ENCODE data around the gene TRPC4.

TRPC4 gene

GRCh38 chr13:37657134-37657533 is 212.4 kb downstream of the TRPC4 start:
- DNase-seq (ENCODE audit: low read depth in 2 of 2): no peak

DNA sequence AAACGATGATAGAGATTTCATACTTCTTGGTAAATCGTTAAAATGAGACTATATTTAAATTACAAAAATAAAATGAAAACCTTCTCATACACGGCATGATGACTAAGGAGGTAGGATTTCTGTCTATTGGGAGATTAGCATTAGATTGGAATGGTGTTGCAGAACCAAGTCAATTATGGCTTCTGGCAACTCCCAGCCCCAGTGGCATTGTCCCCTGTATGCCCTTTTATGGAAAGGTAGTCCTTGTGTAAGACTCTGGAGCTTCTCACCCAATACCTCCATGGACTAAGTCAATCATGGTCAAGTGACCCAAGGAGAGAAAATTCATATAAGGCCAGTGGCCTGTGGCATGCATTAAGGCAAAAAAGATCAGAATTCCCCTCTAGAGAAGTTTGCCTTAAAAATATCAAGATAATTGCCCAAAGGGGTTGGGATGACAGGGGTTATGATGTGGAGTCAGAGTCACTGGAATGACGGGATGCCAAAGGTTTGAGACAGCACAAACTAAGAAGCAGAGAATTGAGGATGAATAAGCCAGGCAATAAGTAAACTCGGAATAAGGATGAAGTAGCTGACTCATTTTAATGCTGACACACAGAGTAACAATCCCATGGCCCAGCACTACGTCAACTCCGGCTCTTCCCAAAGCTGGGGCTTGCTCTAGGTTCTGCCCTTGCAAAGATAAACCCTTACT is 213.2 kb downstream of the TRPC4 start:
- DNase-seq (ENCODE audit: low read depth in 2 of 2): no peak

DNA sequence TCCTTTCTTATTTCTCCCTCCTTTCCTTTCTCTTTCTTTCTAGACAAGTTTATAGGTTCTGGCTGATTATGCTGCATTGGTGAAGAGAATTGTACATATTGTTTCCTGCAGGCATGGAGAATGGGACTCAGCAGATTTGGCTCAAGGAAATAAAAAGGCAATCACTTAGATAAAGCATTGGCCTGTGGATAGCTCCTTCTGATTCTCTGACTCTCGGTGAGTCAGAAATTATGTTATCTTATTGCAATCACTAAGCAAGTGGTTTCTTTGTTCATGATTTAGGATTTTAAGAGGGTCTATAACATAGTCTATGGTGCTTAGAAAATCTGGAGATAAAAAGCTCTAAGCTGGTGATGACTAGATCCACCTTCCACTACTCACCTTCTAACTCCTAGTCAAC is 217.0 kb downstream of the TRPC4 start:
- DNase-seq (ENCODE audit: low read depth in 2 of 2): no peak

DNA sequence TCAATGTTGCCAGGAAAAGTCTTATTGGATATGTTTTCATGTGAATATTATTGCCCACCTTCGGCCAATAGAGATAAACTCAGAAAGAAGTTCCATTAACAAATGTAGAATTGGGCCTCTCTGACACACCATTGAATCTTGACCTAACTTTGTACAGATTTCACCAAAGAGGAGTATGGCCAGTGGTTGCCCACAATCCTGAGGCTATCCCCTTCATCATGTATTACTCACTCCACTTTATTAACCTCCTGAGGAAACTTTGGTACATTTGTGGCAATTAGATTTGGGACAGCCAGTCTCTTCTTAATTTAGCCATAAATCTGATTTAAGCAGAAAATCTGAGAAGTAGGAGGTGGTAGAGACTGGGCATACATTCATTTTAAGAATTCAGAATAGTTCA is 217.7 kb downstream of the TRPC4 start:
- no peak for DNase-seq (ENCODE audit: low read depth in 2 of 2)

DNA sequence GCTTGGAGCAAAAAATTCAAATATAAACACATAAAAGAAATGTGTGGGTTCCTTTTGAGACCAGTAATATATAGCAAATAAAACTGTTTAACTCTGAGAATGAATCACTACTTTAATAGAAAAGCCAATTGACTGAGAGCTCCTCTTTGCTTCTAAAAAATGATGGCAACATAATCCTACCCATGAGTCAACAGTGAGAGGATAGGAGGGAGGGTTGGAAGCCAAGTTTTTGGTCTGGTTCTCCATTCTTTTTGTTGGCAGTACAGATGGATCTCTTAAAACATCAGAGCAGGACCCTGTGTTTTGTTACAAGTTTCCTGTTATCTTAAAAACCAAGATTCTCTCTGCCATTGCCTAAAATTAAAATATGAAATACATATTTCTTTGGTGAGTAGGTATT is 221.0 kb downstream of the TRPC4 start:
- DNase-seq (ENCODE audit: low read depth in 2 of 2): no peak

DNA sequence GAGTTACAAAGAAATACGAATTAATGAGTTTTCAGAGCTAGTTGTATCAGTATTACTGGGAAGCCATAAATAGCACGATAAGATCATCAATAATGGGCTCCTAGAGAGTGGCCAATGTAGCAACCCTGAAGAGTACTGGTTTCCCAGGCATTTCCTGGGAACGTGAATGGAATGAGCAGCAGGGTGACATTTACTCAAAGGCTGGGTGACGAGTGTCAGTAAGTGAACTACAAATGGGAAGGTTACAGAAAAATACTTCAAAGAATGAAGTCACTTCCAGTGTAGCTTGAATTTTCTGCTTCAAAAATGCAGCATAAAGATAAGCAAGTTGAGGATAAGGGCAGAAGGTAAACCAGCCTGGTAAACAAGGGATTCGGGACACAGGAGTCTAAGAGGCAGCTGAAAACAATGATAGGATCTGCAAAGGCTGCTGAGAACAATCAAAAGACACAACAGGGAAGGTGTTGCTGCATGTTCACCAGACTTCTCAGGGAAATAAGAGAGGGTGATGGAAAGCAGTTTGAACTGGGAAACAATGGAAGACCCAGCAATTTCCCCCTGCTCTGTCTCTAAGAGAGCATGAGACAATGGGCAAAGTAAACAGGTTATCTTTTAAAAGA is 222.4 kb downstream of the TRPC4 start:
- DNase-seq (ENCODE audit: low read depth in 2 of 2): no peak

GRCh38 chr13:37646531-37646930 is 223.0 kb downstream of the TRPC4 start:
- DNase-seq (ENCODE audit: low read depth in 2 of 2): no peak

DNA sequence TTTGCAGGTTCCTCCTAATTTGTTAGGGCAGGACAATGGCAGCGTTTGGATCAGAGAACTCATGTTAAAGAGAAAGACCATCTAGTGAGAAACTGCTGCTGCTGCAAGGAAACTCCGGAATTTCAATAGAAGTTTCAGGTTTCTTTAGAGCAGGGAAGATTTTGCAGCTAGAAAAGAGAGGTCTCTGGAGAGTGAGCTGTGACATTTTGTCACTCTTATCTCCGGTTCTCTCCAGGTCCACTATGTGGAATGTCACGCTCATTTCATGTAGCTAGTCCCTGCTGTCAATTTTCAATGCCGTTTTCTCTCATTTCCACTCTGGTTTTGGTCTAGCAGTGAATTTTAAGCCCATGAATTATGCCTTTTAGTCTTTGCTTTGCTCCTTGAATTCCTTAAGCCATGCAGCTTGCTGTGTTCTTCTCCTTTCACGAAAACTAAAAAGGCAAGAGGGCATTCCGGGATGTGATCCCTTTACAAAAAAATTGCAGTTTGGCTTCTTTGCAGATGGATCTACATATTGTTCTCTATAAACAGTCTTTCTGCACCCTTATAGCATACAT is 224.3 kb downstream of the TRPC4 start:
- no peak for DNase-seq (ENCODE audit: low read depth in 2 of 2)

DNA sequence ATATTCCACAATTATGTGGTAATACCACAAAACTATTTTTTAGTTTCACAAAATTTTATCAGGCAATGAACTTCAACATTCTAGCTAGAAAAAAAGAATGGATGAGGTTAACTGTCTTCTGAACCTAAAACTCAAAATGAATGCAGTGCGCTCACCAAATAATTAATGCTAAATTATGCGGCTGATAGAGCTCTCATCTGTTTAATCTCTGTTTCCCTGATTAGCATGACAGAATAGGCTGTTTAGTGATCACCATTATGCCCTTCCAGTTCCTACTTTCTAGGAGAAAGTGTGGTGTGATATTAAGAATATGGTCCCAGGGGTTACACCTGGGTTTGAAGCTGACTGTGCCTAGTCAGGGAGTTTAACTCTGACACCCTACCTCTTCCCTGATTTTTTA is 228.2 kb downstream of the TRPC4 start:
- DNase-seq (ENCODE audit: low read depth in 2 of 2): no peak

DNA sequence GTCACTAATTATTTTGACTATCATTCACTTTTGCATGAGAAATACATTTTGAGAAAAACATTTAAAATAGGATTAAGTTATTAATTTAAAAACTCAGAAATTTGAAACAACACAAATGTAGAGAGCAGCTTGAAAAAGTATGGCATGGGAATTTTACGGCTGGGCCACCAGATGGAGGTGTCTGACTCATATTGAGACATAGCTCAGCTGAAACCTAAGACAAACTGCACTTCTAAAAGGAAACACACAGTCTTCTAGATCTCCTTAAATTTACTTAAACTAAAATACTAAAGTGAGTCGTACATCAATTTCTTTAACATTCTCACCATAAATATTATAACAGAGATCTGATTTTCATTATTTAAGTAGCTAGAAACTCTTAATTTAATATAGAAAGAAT is 229.1 kb downstream of the TRPC4 start:
- DNase-seq (ENCODE audit: low read depth in 2 of 2): no peak

- no peak for DNase-seq (ENCODE audit: low read depth in 2 of 2)
Measured at GRCh38 chr13:37636701-37637100, 232.9 kb downstream of the TRPC4 start.

DNA sequence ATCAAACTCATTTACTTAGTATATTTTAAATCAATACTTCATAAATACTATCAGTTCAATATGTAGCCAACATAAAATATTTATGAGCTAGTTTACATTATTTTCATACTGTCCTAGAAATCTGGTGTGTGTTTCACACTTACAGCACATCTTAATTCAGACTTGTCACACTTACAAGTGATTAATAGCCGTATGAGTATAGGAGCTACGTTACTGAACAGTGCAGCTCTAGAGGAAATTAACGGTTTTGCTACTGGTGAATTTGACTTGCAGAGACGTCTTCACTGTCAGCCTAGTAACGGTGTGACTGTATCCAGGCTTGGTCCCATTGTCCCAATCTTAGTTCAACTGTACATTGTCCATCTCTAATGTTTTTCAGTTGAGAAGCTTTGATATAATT is 237.3 kb downstream of the TRPC4 start:
- DNase-seq (ENCODE audit: low read depth in 2 of 2): no peak

DNA sequence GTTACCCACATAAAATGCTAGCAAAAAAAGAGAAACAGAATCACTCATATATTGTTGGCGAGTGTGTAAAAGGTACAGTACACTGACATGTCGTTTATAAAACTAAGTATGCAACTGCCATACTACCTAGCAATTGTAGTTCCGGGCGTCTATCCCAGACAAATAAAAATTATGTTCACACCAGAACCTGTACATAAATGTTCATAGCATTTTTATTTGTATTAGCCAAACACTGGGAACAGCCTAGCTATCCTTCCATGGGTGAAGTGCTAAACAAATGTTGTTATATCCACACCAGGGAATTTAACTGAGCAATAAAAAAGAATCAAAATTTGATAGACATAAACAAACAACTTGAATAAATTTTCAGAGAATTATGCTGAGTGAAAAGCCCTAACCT is 242.1 kb downstream of the TRPC4 start:
- no peak for DNase-seq (ENCODE audit: low read depth in 2 of 2)

GRCh38 chr13:37621811-37622361 is 247.7 kb downstream of the TRPC4 start:
- no peak for DNase-seq (ENCODE audit: low read depth in 2 of 2)

GRCh38 chr13:37618554-37618953 is 251.0 kb downstream of the TRPC4 start:
- DNase-seq (ENCODE audit: low read depth in 2 of 2): no peak

GRCh38 chr13:37617173-37617572 is 252.4 kb downstream of the TRPC4 start:
- no peak for DNase-seq (ENCODE audit: low read depth in 2 of 2)

DNA sequence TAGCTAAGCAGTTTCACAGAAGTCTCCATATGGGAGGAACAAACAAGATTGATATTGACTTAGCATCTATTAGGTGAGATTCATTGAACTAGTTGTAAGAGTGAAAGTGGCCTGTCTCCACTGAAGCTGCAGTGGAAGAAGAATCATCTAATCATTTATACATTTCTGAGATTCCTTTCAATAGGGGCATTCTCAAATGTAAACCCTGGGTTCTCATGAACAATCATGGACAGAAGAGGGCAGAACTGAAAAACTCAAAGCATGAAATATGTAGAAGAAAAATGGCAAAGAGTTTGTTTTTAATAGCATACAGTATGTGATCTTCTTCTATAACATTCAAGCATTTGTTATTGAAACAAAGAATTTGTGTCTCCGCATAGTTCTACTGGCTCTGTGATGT is 253.4 kb downstream of the TRPC4 start:
- no peak for DNase-seq (ENCODE audit: low read depth in 2 of 2)

DNA sequence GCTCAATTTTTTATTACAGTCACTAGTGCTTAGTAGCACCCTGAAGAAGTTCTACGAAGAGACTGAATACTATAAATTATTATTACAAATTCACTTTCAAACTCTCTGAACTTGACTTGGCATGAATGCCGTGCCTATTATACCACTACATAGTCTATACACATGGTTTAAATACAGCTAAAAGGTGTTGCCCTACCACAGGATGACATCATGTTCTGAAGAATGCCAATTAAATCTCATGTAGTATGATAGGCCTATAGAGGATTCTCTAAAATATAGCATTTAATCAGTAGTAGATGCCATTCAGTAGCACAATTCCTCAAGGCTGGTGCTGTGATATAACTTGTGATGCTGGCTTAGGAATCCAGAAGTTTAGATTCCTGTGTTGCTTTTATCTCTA is 254.3 kb downstream of the TRPC4 start:
- DNase-seq (ENCODE audit: low read depth in 2 of 2): no peak

DNA sequence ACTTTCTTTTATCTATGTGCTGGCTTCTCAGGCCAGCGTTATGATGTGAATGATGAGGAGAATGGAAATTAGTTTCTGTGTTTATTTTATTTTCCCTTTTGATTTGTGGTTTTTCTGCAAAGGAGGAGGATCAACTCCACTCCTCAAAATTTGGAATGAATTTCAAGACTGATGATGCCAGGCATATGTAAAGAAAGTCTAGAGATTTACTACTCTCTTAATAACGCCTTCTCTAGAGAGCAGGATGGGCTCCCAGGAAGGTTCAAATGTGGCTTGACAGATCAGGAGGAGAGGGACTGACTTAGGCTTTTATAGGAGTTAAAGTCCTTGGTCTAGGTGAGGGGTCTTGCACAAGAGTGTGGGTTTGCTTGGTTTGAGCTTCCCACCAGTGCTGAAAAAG is 255.9 kb downstream of the TRPC4 start:
- DNase-seq (ENCODE audit: low read depth in 2 of 2): no peak

GRCh38 chr13:37613236-37613635 is 256.3 kb downstream of the TRPC4 start:
- no peak for DNase-seq (ENCODE audit: low read depth in 2 of 2)

- no peak for DNase-seq (ENCODE audit: low read depth in 2 of 2)
Measured at GRCh38 chr13:37608750-37609339, 260.7 kb downstream of the TRPC4 start.

GRCh38 chr13:37602733-37603381 is 266.7 kb downstream of the TRPC4 start:
- no peak for DNase-seq (ENCODE audit: low read depth in 2 of 2)

Measured in stimulated activated CD4-positive, alpha-beta T cell treated with anti-CD3 and anti-CD28 coated beads, Interleukin-4, amount 100 ng/mL, for 48 hours (primary cell).